Medulla oblongata (tissue), 1 donor: ENCODE results near the gene C12orf60.

Experiments
- DNase-seq: peaks from one replicate; pipeline ENCODE4 v3.0.0-alpha.2; 2015; ENCODE audit errors: extremely low spot score

The C12orf60 gene

GRCh38 chr12:14873440-14874185, 70.1 kb downstream of the C12orf60 start:
- no peak for DNase-seq
